ENCODE data around the gene BCKDHA.
"Not testable (repeated sequence)": the region's sequence is repeated elsewhere in the genome, so short reads cannot be mapped to it uniquely, and the experiment has no call there.

The BCKDHA gene

DNA sequence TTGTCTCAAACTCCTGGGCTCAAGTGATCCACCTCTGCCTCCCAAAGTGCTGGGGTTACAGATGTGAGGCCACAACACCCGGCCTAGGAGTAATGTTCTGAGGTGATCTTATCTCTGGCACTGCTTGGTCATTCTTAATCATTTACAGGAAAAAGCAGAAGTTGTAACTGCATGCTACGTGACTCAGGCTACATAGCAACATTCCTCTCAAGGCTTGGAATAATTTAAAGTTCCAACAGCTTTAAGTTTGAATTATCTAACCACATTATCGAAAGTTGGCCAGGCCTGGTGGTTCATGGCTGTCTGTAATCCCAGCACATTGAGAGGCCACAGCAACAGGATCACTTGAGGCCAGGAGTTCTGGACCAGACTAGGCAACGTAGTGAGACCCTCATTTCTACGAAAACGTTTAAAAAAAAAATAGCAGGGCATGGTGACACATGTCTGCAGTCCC, 29.7 kb upstream of the BCKDHA start:
- no peak for DNase-seq

DNA sequence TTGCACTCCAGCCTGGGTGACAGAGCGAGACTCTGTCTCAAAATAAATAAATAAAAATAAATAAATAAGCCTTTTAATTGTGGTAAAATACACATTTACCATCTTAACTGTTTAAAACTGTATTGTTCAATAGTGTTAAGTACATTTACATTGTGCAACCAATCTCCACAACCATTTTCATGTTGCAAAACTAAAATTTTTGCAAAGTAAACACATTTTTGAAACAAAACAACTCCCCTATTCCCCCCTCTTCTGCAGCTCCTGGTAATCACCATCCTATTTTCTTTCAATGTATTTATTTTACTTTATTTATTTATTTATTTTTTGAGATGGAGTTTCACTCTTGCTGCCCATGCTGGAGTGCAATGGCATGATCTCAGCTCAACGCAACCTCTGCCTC, 27.8 kb upstream of the BCKDHA start:
- DNase-seq, result no peak

DNA sequence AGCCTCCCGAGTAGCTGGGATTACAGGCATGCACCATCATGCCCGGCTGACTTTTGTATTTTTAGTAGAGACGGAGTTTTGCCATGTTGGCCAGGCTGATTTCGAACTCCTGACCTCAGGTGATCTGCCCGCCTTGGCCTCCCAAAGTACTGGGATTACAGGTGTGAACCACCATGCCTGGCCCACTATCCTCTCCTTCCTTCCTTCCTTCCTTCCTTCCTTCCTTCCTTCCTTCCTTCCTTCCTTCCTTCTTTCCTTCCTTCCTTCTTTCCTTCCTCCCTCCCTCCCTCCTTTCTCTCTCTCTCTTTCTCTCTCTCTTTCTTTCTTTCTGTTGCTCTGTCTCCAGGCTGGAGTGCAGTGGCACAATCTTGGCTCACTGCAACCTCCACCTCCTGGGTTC, 26.5 kb upstream of the BCKDHA start:
- not testable (repeated sequence) for DNase-seq

DNA sequence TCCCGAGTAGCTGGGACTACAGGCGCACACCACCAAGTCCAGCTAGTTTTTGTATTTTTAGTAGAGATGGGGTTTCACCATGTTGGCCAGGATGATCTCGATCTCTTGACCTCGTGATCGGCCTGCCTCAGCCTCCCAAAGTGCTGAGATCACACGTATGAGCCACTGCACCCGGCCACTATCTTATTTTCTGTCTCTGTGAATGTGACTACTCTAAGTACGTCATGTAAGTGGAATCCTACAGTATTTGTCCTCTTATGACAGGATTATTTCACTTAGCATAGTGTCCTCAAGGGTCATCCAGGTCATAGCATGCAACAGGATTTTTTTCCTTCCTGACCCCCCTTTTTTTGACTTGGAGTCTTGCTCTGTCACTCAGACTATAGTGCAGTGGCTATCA, 26.1 kb upstream of the BCKDHA start:
- no peak for DNase-seq

DNA sequence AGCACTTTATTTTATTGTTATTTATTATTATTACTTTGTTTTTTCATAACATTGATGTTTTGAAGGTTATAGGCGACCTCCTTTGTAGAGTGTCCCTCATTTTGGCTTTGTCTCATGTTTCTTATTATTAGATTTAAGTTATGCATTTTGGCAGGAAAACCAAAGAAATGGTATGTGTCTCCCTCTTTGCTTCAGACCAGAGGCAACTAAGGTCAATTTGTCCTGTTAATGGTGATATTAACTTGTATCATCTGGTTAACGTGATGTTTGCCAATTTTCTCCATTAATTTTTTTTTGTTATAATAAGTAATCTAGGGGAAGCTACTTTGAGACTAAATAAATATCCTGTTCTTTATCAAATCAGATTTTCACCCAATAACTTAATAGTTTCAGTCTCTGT, 25.1 kb upstream of the BCKDHA start:
- no peak for DNase-seq

DNA sequence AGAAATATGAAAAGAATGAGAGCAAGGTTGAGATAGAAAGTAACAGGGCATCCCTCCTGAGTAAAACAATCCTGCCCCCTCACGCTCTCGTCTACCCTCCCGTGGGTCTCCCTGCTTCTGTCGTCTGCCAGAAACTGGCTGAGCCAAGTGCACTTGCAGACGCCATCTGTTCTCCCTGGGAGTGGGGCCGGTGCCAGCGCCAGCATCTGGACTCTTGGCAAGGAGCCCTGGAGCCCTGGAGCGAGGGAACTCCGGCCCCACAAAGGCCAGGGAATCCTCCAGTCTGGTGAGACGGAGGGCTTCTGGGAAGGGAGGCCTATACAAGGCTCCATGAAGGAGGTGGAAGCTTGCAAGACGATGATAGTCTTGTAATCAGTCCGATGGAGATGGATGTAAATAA, 23.6 kb upstream of the BCKDHA start:
- DNase-seq, result peak in 1 of 2 experiments; percentile 66

DNA sequence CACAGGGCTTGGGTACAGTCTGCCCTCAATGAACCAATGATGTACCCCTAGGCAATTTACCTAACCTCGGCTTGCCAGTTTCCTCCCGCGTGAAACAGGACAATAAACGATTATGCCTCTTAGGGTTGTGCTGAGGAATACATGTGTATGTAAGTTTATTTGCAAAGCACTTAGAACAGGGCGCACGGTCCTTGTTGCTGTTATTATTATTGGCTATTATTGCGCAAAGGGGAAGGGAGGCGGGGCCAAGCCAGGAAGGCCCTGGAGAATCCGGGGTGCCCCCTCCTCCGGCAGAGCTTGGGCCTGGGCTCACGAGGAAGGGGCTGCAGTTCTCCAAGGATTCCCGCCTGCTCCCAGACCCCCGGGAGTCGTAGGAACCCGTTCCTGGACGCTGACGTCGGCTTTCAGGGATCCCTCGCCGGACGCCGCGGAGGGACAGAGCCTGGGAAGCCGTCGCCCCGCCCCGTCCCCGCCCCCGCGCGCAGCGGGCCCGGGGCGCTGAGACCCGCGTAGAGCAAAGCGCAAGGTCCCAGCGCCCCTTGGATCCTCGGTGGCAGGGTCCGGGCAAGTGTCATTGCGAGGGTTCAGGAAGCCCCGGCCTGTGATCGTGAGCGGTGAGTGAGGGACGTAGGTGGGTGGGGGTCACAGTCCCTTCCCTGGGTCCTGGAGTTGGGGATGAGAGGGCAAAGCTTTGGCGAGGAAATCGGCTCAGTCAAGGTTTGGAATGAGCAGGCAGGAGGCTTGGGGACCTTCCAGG, 21.2 kb upstream of the BCKDHA start, which contains the start of gene TMEM91:
TSS of gene TMEM91 (plus strand) at position 293 of the 757 bp plus-strand sequence. CDS start 1,777 bp downstream, outside the sequence.
- DNase-seq, result no peak

DNA sequence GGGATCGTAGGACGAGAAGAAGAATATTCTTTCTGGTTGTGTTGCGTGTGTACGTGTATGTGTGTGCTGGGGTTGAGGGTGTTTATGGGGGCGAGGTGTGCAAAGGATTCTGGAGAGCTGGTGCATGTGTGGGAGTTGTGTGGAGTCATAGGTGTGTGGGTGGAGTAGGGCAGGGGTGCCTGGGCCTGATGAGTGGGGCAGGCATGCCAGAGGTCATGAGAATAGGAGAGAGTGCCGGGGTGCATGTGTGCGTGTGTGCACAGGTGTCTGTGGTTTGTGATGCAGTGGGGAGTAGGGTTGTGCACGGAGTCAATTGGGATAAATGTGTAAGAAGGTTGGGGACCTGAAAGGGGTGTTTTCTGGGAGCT, 20.6 kb upstream of the BCKDHA start:
- no peak for DNase-seq

DNA sequence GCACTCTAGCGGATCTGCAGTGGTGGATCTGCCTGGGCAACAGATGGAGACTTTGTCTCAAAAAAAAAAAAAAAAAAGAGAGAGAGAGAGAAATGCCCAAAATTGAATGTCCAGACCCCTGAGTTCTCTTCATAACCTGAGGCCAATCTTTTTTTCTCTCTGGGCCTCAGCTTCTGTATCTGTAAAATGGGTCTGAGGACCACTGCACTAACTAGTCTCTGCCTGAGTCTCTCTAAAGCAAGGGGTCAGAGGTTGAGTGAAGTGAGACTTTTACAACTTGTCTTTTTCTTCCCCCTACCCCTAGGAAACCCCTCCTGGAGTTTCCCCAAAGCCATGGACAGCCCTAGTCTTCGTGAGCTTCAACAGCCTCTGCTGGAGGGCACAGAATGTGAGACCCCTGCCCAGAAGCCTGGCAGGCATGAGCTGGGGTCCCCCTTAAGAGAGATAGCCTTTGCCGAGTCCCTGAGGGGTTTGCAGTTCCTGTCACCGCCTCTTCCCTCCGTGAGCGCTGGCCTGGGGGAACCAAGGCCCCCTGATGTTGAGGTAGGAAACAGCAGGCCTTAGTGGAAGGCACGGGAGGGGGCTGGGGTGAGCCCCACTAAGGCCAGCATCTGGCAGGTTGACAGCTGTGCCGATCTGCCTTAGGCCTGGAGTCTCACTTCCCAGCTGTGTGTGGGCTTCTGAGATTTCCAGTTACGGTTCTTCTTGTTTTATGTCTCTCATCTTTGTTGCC, 19.5 kb upstream of the BCKDHA start:
- no peak for DNase-seq

DNA sequence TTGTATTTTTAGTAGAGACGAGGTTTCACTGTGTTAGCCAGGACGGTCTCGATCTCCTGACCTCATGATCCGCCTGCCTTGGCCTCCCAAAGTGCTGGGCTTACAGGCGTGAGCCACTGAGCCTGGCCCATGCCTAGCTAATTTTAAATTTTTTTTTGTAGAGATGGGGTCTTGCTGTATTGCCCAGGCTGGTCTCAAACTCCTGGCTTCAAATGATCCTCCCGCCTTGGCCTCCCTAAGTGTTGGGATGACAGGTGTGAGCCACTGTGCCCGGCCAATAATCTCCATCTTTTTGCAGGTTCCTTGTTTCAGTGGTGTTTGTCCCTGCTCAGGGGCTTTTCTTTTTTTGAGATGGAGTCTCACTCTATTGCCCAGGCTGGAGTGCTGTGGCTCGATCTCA, 16.1 kb upstream of the BCKDHA start:
- DNase-seq, result not testable (repeated sequence)

DNA sequence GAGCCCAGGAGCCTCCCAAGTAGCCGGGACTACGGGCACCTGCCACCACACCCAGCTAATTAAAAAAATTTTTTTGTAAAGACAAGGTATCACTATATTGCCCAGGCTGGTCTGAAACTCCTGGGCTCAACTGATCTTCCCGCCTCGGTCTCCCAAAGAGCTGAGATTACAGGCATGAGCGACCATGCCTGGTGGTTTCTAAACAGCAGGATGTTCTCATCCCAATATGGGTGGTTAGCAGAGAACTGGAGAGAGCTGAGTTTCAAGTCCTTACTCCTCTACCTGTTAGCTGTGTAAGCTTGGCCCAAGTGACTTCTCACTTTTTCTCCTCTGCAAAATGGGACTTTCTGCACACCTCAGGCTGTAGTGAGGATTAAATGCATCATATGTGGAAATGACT, 13.3 kb upstream of the BCKDHA start:
- no peak for DNase-seq

DNA sequence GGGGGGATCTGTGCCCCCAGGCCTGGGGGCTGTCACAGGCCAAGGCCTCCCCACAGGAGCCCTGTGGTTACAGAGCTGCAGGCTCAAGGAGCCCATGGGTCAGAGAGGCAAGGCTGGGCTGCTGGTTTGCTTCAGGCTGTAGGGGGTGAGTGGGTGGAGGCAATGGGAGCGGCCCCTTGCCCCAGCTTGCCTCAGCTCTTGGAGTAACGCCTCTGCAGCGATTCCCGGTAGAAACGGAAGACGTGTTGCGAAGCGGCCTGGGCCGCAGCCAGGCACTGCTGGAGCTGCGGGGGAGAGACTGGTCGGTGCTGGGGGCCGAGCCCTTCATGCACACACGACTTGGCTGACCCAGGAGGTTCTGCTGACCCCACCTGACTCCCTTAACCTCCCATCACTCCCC, 11.2 kb upstream of the BCKDHA start:
- DNase-seq, result no peak

DNA sequence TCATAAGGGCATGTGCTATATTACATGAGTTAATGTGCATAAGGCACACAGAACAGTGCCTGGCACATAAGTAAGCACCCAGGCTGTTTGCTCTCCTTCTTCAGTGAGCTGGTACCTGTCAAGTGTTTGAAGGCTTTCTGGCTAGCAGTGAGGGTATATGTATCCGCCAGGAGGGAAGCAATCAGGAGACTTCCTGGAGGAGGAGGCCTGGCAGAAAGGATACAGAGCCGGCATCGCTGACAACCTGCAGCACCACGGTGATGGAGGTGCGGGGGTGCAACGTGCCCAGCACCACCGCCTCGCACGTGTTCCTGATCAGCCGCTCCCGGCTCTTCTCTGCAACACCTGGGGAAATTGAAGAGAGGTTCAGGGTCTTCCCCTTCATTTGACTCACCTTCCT, 6.0 kb upstream of the BCKDHA start:
- no peak for DNase-seq

DNA sequence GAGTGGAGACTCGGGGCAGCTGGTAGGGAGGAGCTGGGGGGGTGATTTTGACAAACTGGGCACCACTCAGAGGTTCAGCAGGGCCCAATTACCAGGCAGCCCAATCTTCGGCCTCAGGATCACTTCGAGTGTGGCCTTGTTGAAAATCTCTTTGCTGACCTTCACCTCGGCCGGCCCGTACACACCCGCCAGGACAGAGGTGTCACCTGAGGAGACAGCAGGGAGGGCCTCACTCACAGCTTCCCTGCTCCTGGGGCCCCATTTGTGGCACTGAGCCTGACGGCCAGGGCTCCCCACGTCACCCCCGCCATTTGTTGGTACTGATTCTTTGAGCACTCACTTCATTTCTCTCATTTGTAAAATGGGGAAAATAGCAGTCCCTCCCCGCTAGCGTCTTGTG, 4.8 kb upstream of the BCKDHA start:
- no peak for DNase-seq

DNA sequence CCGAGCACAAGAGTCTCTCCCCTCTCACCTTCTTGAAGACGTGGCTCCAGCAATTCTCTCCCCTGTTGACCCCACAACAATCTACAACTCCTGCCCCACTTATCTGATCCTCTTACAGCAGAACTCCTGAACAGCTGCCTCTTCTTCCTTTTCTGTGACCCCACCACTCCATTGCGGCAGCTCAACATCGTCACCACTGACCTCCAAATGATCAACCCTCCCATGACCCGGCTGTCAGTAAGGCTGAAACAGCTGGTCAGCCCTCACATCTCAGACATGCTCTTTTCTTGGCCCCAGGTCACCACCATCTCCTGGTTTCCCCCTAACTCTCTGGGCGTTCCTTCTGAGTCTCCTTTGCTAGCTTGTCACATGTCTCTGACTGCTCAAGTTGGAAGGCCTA, 2.3 kb upstream of the BCKDHA start:
- no peak for DNase-seq

DNA sequence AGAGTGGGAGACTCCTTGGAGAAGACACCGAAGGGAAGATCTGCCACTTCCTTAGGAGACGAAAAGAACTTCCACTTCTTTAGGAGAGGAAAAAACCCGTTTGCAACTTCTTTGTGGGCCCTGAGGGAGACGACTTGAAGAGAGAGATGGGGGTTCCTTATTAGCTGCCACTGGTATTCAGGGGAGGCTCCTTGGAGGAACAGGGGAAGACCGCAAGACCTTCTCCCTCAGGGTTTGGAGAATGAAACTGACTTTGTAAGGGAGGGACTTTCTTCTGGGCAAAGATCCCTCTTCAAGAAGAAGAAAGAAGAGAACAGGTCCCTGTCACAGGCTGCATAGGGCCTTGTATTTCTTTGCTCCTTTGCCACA, 416 bp downstream of the BCKDHA start:
- DNase-seq, result no peak

DNA sequence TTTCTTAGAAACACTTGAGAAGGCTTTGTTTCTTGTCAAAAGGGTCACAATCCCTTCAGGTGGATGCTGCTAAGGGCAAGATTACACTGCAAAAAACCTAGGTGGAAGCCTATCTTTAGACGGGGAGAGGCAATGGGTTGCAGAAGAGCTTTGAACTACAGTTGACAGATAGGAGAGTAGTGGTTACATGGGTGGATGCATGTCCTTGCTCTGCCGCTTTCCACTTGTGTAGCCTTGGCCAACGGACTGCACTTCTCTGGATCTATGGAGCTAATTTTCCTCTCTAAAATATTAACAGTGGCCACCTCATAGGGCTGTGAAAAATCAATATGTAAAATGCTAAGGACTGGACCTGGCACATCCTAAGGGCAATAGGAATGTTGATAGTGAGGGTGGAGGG, 980 bp downstream of the BCKDHA start:
- no peak for DNase-seq

DNA sequence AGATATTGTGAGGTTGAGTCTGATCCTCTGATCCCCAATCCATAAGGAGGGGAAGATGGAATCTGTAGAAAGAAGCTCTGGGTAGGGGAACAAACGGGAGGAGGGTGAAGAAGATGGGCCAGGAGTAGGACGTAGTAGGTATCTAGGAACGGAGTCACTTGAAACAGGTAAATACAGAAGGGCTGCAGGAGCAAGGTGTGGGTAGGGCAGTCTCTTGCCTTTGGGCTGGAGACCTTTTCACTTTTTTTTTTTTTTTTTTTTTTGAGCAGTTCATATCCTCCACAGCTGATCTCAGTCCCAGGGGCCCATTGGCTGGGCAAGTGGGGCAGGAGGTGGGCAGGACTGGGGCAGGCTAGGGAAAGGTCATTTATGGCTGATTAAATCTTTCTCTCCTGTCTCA, 1.5 kb downstream of the BCKDHA start:
- DNase-seq, result no peak

DNA sequence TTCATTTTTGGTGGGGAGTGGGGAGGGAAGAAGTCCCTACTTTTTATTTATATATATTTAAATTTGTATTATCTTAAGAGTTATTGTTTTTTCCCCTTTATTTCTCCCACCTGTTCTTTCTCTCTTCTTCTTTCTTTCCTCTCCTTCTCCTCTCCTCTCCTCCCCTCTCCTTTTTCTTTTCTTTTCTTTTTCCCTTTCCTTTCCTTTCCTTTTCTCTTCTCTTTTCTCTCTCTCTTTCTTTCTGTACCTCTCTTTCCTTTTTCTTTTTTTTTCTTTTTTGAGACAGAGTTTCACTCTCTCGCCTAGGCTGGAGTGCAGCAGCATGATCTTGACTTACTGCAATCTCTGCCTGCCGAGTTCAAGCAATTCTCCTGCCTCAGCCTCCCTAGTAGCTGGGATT, 1.9 kb downstream of the BCKDHA start:
- DNase-seq, result no peak

DNA sequence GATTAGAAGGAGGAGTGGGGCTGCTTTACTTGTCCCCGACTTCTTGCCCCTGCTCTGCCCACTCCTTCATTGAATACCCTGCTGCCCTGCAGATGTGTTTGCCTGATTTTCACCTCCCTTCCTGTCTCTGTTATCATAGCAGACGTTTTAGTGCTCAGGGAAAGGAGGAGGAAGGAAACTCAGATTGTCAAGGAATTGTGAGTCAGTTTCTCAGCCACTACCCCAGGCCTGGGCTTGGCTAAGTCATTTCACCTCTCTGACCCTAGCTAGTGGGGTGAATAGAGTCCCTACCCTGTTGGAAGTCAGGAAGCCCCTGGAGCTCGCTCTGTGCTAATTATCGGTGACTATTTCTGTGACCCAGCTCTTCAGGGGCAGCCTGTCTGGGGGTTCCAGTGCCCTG, 3.9 kb downstream of the BCKDHA start:
- DNase-seq, result no peak

DNA sequence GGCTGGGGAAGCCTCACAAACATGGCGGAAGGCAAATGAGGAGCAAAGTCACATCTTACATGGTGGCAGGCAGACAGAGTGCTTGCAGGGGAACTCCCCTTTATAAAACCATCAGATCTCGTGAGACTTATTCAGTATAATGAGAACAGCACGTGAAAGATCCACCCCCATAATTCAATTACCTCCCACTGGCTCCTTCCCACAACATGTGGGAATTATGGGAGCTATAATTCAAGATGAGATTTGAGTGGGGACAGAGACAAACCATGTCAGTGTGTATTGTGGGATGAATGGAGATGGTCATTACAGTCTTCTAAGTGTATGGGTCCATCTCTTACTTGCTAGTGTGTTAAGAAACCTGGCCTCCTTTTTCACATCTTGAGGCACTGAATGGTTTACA, 4.4 kb downstream of the BCKDHA start:
- DNase-seq, result no peak

DNA sequence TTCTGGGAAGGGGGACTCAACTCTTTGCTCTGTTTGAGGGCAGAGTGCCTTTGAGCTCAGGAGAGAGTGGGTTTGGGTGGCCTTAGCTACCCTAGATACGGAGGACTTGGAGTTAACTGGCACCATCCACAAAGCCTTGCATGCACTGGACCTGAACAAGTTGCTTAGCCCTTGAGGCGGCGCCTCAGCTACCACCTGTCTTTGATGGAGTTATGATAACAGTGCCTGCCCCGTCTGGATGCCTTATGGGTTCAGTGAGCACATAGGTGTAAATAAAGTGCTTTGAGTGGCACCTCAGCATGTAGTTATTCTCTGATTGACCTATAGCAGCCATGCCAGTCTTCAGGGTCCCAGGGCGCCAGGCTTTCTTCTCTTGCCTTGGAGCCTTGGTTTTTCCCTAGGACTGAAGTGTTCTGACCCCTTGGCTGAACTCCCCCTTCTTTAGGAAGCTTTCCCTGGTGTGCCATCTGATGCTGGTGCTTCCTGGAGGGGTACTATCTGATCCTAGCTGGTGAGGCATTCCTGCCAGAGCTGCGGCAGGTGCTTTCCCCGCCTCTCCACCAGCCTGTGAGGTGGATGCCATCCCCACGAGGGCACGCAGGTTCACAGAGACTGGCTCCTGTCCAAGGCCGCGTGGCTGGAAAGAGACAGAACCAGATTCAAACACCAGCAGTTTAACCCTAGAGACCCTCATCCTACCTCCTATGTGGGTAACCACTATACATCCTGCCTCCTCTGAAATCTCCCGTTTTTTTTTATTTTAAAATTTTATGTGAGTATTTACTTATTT, 5.8 kb downstream of the BCKDHA start:
- no peak for DNase-seq

DNA sequence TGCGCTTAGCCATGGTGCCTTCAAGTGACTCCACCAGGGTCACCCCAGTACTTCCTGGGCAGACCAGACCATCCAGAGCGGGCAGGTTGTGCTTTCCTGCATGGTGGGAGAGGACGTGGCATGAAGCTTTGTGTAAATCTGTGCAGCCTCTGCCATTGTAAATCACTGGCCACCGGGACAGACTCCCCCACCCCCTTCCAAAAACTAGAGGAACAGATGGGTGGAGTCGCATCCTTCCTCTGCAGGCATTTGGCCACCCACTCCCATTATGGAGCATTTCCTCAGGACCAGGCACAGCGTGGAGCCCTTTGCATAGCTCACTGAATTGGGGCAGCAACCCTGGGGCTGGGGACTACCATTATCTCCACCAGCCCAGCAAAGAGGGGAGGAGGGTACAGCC, 8.2 kb downstream of the BCKDHA start:
- DNase-seq, result no peak

DNA sequence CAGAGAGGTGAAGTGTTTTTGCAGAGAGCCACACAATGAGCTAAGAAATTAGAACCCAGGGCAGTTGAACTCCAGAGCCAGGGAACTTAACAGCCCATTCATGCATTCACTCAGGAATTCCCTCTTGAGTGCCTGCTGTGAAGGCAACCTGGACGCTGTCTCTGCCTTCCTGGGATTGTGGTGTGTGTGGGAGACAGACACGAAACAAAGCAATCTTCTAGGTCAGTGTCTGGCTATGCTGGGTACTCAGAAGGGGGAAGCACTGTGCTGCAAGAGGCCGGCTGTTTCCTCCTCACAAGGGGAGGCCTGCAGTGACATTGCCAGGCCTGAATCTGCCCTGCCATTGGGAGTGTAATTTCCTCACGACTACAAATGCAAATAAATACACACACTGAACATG, 9.7 kb downstream of the BCKDHA start:
- no peak for DNase-seq

Data from cerebellar nuclear complex (tissue), 1 donor.